ENCODE measurements around the gene CPTP.
"Not testable (repeated sequence)": the region's sequence is repeated elsewhere in the genome, so short reads cannot be mapped to it uniquely, and the experiment has no call there.

Gene CPTP

GRCh38 chr1:1361982-1362423, 37.4 kb downstream of the CPTP start:
- DNase-seq (ENCODE audit: low read depth, low spot score) = peak; percentile 85

- no peak for DNase-seq (ENCODE audit: low read depth, low spot score)
Measured at GRCh38 chr1:1364266-1364665, 39.7 kb downstream of the CPTP start.

GRCh38 chr1:1365875-1366698, 41.5 kb downstream of the CPTP start:
- no peak for DNase-seq (ENCODE audit: low read depth, low spot score)

- no peak for DNase-seq (ENCODE audit: low read depth, low spot score)
Measured at GRCh38 chr1:1366699-1367066, 42.1 kb downstream of the CPTP start.

GRCh38 chr1:1367315-1367714, 42.7 kb downstream of the CPTP start:
- DNase-seq (ENCODE audit: low read depth, low spot score) = no peak

GRCh38 chr1:1370094-1370493, 45.5 kb downstream of the CPTP start:
- DNase-seq (ENCODE audit: low read depth, low spot score) = not testable (repeated sequence)

GRCh38 chr1:1370771-1371300, 46.2 kb downstream of the CPTP start:
- no peak for DNase-seq (ENCODE audit: low read depth, low spot score)

- DNase-seq (ENCODE audit: low read depth, low spot score) = no peak
Measured at GRCh38 chr1:1371364-1371745, 46.8 kb downstream of the CPTP start.

- peak; percentile 76 for DNase-seq (ENCODE audit: low read depth, low spot score)
Measured at GRCh38 chr1:1371746-1372711, 47.4 kb downstream of the CPTP start.

GRCh38 chr1:1373051-1373814, 48.6 kb downstream of the CPTP start:
- DNase-seq (ENCODE audit: low read depth, low spot score) = no peak

- DNase-seq (ENCODE audit: low read depth, low spot score) = no peak
Measured at GRCh38 chr1:1373815-1374588, 49.4 kb downstream of the CPTP start.

GRCh38 chr1:1374589-1374928, 50.0 kb downstream of the CPTP start:
- no peak for DNase-seq (ENCODE audit: low read depth, low spot score)

GRCh38 chr1:1374929-1375662, 50.5 kb downstream of the CPTP start, which contains the start of gene AURKAIP1:
Gene AURKAIP1 (minus strand): TSS chr1:1375207. CDS start chr1:1374756, 451 bp downstream.
- DNase-seq (ENCODE audit: low read depth, low spot score) = peak; percentile 100

GRCh38 chr1:1376551-1377226, 52.1 kb downstream of the CPTP start:
- DNase-seq (ENCODE audit: low read depth, low spot score) = no peak

- no peak for DNase-seq (ENCODE audit: low read depth, low spot score)
Measured at GRCh38 chr1:1377540-1378205, 53.1 kb downstream of the CPTP start.
